Activated effector memory CD4-positive, alpha-beta T cell treated with Interleukin-2 at 50 U/mL for 16 hours (primary cell): Measurements from ENCODE around the gene ANKRD29.
A peak's percentile ranks its signal among the peaks of the same experiment; 100 is the strongest.

Experiments
- DNase-seq: peaks from one replicate; pipeline ENCODE4 v3.0.0-alpha.2; 2020

ANKRD29 gene

DNA sequence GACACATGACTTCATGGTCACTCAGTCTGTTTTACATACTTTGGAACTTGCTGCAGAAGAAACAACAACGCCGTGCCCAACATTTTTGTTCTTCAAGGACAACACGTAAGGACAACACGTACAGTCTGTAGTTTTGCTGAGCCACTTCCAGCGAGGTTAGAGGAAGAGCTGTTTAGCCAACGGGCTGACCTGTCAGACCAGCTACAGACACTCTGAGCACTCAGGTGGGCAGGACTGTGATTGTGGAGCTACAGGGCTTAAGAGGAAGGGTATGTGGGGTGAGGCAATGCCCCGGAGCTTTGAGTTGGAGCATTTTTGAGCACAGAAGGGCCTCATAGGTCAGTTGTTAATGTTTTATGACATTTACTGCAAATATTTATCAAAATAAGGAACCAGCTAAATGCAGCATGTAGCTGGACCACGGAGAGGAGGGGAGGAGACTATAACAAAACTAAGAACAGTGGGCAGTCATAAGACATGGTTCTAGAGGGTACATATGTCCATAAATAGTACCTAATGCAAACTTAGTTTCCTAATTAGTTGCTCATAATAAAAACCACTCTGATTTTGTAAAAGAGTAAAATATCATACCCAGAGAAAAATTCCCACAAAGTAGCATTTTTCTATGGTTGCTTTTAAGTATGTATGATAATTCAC lies 50.1 kb downstream of the ANKRD29 start:
- DNase-seq, result no peak

DNA sequence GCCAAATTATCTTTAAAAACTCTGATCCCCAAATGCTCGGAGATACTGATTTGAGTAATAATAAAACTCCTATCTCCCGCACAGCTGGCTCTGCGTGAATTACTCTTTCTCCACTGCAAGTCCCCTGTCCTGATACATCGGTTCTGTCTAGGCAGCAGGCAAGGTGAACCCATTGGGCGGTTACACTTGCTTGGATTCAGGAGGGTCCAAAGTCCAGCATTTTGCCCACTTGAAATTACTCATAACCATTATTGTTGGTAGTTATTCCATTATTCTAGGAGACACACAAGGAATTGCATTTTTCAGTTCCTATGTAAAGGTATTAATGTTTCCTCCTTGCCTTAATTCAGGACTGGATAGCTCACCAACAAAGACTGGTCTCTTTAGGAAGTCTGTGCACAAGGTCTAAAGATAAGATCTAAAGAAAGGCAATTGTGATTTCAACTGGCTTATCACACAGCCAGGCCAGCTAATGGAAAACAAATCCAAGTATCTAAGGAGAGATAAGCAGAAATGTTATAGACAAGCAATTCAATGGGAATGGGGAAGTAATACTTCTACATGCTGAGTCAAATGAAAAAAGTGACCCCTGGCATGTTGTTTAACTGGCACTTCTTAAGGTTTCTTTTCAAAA lies 53.2 kb downstream of the ANKRD29 start:
- DNase-seq, result no peak

DNA sequence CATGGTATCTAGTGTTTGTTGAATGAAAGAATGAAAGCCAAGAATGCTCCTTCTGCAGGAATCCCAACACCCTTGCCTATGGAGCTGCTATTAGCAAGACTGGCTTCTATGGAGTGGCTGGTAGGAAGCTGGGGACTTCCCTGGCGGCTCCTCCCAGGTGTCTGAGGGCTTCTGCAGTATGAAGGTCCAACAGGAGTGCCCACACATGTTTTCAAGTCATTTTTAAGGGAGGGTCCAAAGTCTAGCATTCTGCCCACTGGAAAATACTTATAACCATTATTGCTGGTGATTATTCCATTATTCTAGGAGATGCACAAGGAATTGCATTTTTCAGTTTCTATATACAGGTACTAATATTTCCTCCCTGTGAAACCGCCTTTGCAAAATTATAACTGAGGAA lies 54.5 kb downstream of the ANKRD29 start:
- no peak for DNase-seq

DNA sequence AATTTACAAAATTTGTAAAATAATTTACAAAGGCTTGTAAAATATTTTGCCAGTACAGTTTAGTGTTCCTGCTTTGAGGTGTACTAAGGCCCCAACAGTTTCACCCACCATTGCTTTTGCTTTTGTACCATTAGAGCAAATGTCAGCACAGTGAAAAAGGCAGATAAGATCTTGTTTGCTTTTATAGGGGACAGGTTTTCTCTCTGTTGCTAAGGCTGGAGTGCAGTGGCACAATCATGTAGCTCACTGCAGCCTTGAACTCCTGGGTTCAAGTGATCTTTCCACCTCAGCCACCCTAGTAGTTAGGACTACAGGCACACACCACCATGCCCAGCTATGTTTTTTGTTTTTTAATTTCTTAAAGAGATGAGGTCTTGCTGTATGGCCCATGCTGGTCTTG lies 56.8 kb downstream of the ANKRD29 start:
- no peak for DNase-seq

DNA sequence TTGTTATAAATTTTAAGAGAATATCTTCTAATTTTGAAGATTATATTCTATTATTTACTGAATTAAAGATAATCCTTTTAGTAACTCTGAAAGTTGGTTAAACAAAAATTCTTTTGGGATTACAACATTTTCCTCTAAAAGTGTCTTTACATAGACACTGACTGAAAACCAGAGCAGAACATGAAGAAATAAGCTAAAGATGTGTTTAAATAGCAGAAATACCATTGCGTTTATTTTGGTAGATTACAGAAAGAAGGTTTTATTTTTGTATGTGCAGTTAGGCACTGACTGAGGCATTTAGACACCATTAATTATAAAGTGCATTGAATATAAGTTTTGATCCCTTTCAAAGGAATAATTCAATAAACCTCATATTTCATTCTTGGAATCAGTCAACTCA lies 62.9 kb downstream of the ANKRD29 start:
- DNase-seq, result no peak

DNA sequence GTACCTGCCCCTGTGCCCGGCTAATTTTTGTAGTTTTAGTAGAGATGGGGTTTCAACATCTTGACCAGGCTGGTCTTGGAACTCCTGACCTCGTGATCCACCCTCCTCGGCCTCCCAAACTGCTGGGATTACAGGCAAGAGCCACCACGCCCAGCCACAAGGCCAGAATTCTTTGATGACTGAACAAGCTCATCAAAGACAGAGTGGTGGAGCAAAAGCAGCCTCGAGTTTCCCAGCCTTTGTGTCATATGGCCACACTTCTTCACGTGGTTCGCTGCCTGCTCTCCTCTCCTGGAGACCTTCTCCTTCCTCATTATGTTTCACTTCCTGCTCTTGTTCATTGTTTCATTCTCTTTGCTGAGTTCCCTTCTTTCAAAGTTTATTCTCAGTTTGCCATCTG lies 66.5 kb downstream of the ANKRD29 start:
- DNase-seq, result no peak

DNA sequence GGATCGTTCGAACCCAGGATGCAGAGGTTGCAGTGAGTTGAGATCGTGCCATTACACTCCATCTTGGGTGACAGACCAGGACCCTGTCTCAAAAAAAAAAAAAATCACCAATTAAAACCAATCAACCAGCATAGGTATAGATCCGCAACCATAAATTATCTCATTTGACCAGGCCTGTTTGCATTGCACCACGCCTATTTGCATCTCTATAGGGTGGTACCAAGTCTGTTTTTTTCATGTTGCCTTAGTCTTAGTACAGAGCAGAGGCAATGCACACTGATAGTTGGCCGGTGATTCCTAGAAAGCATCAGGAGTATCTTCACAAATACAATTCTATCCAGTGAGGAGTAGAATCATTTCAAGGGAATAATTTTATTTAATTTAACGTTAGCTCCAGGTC lies 67.1 kb downstream of the ANKRD29 start:
- no peak for DNase-seq

DNA sequence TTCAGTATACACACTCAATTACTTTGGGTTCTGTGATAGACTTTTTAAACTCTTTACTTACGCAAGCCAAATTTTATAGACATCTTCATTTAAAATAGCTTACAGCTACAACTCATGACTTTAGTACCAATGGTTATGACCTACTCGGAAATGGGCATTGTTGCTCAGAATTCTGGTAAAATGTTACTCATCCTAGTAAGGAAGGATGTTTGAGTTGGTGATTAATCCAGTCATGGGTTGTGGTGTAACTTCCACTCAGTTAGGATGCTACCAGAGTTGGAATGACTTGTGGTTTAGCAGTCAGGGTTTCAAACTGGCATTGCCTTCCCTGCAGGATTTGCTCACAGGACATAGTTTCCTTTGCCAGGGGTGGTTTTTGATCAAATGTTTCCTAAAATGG lies 69.0 kb downstream of the ANKRD29 start:
- DNase-seq, result no peak

DNA sequence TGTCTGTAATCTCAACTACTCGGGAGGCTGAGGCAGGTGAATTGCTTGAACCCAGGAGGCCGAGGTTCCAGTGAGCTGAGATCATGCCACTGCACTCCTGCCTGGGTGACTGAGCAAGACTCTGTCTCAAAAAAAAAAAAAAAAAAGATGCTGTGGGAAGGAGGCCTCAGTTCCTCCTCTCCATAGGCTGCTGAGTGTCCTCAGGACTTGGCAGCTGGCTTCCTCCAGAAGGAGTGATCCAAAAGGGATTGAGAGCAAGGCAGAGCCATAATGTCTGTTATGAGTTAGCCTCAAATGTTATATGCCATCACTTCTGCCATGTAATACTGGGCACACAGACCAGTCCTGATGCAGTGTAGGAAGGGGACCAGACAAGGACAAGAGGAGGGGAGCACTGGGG lies 69.8 kb downstream of the ANKRD29 start:
- no peak for DNase-seq

DNA sequence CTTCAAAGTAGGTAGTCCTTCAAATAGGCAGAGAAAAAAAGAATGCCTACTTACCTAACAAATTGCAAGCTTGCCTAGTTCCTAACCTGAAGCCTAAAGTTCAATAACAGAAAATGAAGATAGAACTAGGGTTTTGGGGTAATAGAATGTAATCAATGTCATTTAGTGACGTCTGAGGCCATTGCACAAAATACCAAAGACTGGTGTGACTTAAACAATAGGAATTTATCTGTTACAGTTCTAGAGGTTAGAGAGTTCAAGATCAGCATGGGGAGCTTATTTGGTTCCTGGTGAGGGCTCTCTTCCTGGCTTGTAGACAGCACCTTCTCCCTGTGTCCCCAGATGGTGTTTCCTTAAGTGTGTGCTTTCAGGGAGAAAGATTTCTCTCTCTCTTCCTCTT lies 71.7 kb downstream of the ANKRD29 start:
- no peak for DNase-seq

DNA sequence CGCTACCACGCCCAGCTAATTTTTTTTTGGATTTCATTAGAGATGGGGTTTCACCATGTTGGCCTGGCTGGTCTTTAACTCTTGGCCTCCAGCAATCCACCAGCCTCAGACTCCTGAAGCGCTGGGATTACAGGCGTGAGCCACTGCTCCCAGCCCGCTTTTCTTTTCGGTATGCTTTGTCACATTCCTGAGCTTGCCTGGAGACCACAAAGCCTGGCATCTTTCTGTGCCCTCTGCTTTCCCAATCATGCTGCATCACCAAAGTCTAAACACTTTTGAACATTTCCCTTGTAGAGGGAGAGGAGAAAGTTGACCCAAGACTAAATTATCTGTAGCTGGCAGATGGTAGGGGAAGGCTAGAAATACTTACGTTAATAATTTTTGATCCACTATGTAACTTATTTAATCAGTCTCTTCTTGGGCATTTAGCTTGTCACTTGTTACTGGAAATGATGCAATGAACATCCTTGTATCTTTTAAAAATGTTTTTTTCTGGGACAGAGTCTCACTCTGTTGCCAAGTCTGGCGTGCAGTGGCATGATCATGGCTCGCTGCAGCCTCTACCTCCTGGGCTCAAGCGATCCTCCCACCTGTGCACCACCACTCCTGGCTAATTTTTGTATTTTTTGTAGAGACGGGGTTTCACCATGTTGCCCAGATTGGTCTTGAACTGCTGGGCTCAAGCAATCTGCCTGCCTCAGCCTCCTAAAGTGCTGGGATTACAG lies 73.7 kb downstream of the ANKRD29 start:
- no peak for DNase-seq

DNA sequence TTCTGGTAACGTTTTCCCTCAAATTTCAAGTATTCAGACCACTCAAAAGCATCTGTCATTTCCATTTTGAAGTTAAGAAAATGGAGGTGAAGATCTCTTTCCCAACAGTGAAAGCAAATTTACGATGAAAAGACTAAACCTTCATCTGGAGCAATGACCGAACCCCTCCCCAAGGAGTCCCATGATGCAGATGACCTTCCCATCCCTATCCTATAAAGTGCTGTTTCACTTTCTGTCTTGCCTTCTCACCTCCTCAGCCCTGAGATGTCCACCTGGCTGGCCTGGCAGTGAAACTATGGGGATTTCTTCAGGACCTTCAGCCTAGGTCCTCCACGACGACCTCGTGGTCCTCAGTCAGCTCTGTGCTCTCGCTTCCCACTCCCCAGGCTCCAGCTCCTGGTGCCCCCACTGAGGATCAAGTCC lies 75.5 kb downstream of the ANKRD29 start:
- DNase-seq, result no peak

DNA sequence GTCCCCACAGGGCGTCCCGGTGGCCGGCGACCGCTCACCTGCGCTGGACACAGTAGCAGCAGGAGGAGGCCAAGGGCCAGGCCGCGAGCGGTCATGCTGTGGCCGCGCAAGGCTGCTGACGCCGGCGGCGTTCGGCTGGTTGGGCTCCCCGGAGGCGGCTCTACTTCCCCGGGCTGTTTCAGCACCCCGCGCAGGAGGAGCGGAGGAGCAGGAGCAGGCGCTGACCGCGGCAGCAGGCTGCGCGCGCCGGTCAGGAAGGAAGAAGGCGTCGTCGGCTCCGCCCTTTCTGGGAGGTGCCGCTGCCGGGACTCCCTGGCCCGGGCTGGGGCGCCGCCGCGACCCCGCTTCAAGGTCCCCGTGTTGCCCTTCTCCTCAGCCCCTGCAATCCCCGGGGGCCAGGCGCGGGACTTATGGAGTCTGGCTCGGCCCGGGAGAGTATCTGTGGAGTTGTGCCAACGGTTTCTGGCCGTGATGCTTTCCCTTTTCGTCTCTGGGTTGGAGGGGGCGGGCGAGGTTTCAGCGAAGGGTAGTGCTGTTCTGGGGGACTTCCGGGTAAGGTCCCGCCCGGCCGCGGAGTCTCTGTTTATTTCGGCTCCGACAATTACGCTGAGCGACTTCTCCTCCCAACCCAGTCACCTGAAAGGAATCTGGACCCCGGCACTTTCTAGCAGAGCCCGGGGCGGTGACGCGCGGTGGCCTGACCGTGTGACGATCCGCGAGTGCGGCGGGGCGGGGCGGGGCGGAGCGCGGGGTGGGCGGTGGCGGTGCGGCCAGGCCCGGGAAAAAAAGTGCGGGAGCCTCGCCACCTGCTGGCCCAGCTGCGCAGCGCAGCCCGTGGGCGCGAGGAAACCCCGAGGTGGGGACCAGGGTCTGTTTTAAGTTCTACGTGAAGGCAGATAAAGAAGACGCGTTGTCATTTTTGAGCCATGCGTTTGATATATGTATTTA lies 76.2 kb downstream of the ANKRD29 start, which contains the start of gene NPC1:
Gene NPC1 (minus strand): TSS at position 258 of the 948 bp plus-strand sequence. CDS start 163 bp downstream, at position 95.
- DNase-seq, result peak; percentile 92

DNA sequence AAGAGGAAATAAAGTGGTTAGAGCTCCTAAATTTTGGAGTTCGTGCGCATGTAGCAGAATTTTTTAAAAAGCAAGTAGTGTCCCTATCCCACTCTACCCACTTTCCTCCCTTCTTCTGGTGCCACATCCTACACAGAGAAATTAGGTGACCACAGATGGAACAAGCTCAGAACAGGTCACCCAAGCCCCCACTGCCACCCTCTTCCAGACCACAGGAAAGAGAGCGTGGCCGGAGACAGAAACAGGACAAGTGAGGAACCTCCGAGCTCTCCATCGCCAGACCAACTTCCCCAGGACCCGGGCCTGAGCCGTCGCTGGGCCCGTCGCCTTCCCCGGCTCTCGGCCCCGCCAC lies 76.8 kb downstream of the ANKRD29 start:
- DNase-seq, result no peak

DNA sequence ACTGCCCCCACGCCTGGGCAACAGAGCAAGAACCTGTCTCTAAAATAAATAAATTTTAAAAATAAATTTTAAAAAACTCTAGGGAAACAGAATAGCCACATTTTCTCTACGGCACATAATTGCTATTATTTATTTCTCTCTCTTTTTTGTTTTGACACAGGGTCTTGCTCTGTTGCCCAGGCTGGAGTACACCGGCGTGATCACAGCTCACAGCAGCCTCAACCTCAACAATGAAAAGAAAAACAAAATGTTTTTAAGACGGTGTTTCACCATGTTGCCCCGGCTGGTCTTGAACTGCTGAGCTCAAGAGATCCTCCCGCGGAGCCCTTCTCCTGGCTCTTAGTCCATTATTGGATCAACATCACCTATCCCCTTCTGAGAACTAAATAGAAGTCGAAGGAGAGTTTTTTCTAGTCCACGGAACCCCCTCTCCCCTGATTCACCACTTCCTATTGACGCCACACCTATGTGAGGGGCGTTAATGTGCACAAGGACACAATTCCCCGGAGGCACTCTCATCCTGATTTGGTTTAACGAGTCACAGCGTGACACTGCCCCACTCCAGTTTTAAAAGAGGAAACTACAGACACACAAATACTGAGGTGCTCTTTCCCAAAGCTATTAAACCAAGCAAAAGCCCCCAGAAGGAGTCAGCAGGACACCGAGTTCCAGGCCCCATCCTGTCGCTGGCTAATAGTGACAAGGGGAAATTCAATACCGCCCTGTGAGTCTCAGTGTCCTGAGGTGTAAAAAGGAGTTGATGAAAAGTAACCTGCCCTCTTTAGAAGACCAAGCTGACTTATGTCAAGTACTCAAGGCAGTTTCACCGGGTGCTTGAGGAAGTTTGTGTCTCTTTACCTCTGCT lies 77.5 kb downstream of the ANKRD29 start:
- DNase-seq, result no peak

DNA sequence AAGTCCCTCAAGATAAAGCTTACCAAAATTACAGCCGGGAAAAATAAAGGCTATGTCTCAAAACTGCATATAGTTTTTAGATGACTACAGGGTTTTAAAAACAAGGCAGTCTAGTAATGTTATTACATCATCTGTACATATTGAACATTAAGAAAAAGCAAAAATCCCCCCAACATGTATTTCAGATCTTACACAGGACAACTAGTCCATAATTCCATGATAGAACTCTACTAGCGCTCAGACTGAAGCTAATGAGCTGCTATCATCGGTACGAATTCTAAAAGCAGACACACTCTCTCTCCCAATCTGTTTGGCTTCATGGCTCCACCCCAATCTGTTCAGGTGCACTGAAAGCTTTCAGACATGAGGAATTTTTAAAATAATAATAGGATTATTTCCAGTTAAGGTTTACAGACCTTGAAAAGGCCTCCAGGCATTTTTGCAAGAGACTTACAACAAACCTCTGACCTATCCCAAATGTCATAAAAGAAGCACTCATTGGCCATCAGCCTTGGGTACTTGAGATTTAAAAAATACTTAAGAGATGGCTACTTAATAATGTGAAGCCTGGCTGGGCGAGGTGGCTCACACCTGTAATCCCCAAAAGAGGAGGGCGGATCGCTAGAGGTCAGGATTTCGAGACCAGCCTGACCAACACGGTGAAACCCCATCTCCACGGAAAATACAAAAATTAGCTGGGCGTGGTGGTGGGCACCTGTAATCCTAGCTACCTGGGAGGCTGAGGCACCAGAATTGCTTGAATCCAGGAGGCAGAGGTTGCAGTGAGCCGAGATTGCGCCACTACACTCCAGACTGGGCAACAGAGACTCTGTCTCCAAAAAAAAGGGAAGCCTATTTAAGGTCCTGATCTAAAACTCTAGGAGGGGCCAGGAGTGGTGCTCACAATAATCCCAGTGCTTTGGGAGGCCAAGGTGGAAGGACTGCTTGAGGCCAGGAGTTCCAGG lies 78.4 kb downstream of the ANKRD29 start:
- DNase-seq, result no peak

DNA sequence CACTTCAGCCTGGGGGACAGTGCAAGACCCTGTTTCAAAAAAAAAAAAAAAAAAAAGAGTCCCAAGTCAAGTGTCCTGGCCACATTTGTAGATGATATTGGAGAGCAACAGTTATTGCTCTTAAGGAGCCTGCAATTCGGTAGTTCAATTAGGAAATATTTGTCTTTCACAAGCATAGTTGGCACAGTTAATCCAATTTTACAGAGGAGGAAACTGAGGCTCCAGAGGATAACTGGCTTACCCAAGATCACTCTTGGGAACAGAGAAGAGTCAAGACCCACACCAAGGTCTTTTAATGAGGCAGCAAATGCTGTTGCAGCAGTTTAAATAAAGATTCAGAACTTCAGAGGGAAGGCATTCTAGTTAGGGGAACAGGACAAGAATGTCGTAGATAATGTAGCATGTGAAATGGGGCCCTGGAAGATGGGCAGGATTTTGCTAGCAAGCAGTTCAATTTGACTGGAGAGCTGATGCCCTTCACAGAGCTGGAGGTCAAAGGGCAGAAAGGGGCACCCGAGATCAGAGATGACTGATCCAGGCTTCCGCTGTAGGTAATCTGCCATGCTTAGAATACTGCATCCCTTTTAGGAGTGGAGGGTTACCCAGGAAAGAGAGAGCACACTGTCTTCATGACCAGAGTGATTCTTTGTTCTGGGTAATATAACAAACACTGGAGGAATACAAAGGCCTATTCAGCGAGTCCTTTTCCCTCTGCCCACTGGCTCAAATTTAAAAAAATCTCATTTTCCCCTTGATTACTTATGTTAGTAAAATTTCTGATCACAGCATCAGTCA lies 79.4 kb downstream of the ANKRD29 start:
- no peak for DNase-seq

DNA sequence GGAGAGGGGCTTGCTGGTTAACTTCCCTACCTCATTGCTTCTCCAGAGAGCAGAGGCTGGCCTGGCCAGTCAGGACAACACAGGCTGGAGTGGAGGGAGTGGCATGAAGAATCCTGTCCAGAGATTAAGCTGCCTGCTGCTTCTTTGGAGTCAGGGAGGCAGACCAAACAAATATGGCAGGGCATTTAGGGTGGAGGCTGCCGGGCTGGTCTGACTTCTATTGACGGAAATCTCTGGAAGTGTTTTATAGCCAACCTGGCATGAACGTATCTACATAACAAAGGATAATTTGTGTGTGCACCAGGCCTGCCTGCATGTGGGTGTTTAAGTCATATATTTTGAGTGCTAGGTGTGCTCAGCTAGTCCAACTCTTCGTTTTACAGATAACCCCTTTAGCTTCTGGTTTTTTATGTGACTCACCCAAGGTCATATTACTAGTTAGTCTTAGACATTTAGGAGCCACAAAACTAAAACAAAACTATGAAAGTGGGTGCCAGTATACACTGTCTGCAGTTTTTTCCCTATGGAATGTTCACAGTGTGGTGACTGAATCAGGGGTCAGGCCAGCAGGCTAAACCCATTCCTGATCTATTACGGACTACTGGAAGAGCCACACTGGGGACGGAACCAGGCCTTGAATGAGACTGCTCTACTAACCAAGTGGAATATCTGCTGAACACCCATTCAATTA lies 81.9 kb downstream of the ANKRD29 start:
- no peak for DNase-seq

DNA sequence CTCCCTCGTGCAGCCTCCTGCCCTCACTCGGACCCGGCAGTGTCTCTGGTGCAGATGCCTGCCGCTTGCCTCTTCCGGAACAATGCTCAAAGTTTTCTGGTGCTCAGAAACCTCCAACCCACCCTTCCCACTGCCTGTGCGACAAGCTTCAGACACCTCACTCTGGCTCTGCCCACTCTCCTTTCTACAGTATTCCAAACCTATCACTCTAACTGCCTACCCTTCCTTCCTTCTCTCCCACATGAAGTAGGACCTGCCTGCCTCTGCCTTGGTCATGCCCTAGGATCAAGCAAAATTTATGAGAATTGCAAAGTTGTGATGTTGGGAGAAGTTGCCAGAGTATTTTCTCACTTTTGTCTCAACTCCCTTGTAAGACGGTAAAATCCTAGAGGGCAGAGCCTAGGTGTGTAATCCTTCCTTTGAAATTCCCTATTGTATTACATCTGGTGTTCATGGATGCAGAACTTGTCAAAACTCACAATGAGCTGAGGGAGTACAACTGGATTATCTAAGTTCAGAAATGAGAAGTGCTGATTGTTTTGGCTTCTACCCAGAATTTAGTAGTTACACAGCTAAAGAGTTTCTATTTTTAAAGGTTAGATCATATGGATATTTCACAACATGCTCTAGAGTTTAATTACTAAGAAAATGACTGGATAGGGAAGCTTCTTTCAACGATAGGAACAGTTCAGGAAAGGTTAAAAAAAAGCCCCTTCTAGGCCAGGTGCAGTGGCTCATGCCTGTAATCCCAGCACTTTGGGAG lies 83.6 kb downstream of the ANKRD29 start:
- DNase-seq, result no peak
